IPS-15b (cell line): ENCODE results near the gene CD160.
"Not testable (repeated sequence)": the region's sequence is repeated elsewhere in the genome, so short reads cannot be mapped to it uniquely, and the experiment has no call there.

Experiments used
- H3K27me3 ChIP-seq: one replicate; pipeline ENCODE4 v1.6.1; 2013; ENCODE audit warnings: low read length; ENCODE audit not compliant: control insufficient read depth, insufficient read depth
- H3K36me3 ChIP-seq: one replicate; pipeline ENCODE4 v1.6.1; 2013; ENCODE audit warnings: low read length; ENCODE audit not compliant: control insufficient read depth, insufficient read depth
- H3K4me1 ChIP-seq: one replicate; pipeline ENCODE4 v1.6.1; 2013; ENCODE audit warnings: mild to moderate bottlenecking, low read length; ENCODE audit not compliant: control insufficient read depth, insufficient read depth
- H3K4me3 ChIP-seq: one replicate; pipeline ENCODE4 v1.5.1; 2013; ENCODE audit warnings: low read depth, low read length
- H3K9ac ChIP-seq: one replicate; pipeline ENCODE4 v1.6.1; 2013; ENCODE audit warnings: low read depth, mild to moderate bottlenecking, low read length
- H3K9me3 ChIP-seq: one replicate; pipeline ENCODE4 v1.6.1; 2013; ENCODE audit warnings: mild to moderate bottlenecking, low read length; ENCODE audit not compliant: control insufficient read depth, insufficient read depth

CD160 gene

GRCh38 chr1:145736191-145736590 lies 16.9 kb downstream of the CD160 start:
- no peaks in the 10 kb centered on the region for H3K36me3 ChIP-seq
- no peaks in the 10 kb centered on the region for H3K9me3 ChIP-seq
- H3K27me3 ChIP-seq: no peaks in the 10 kb centered on the region
- H3K9ac ChIP-seq: no peak overlapping the region
- H3K4me1 ChIP-seq: no peaks in the 10 kb centered on the region
- H3K4me3 ChIP-seq: no peak overlapping the region

GRCh38 chr1:145740269-145740668 lies 21.0 kb downstream of the CD160 start:
- Histone ChIP-seq H3K27me3 (no peaks in the 10 kb centered on the region), H3K36me3 (no peaks in the 10 kb centered on the region)

GRCh38 chr1:145747398-145748247 lies 28.3 kb downstream of the CD160 start:
- Histone ChIP-seq H3K4me1 (no peaks in the 10 kb centered on the region), H3K27me3 (no peaks in the 10 kb centered on the region), H3K36me3 (no peaks in the 10 kb centered on the region), H3K4me3 (no peak overlapping the region), H3K9ac (no peak overlapping the region), H3K9me3 (no peaks in the 10 kb centered on the region)

More at GRCh38 chr1:145740269-145740668, 21.0 kb downstream of the CD160 start:
- H3K9me3 ChIP-seq: no peaks in the 10 kb centered on the region
- H3K9ac ChIP-seq: no peak overlapping the region
- no peaks in the 10 kb centered on the region for H3K4me1 ChIP-seq
- no peak overlapping the region for H3K4me3 ChIP-seq

- H3K4me1 ChIP-seq: no peaks in the 10 kb centered on the region
- no peaks in the 10 kb centered on the region for H3K36me3 ChIP-seq
- no peak overlapping the region for H3K9ac ChIP-seq
- no peaks in the 10 kb centered on the region for H3K9me3 ChIP-seq
- H3K4me3 ChIP-seq: no peak overlapping the region
- no peaks in the 10 kb centered on the region for H3K27me3 ChIP-seq
Observed at GRCh38 chr1:145750426-145750825, 31.1 kb downstream of the CD160 start.

- Histone ChIP-seq H3K36me3 (no peaks in the 10 kb centered on the region), H3K9me3 (no peaks in the 10 kb centered on the region), H3K27me3 (no peaks in the 10 kb centered on the region), H3K4me3 (no peak overlapping the region), H3K9ac (no peak overlapping the region), H3K4me1 (no peaks in the 10 kb centered on the region)
Observed at GRCh38 chr1:145751491-145752037, 32.3 kb downstream of the CD160 start.

GRCh38 chr1:145757420-145757819 lies 38.1 kb downstream of the CD160 start:
- H3K9ac ChIP-seq: no peak overlapping the region
- H3K36me3 ChIP-seq: peaks cover 8% of the 10 kb centered on the region
- no peaks in the 10 kb centered on the region for H3K4me1 ChIP-seq
- H3K4me3 ChIP-seq: no peak overlapping the region
- no peaks in the 10 kb centered on the region for H3K9me3 ChIP-seq
- no peaks in the 10 kb centered on the region for H3K27me3 ChIP-seq

GRCh38 chr1:145758116-145758515 lies 38.8 kb downstream of the CD160 start:
- no peak overlapping the region for H3K4me3 ChIP-seq
- no peaks in the 10 kb centered on the region for H3K27me3 ChIP-seq
- H3K36me3 ChIP-seq: peaks cover 8% of the 10 kb centered on the region
- no peaks in the 10 kb centered on the region for H3K9me3 ChIP-seq
- no peaks in the 10 kb centered on the region for H3K4me1 ChIP-seq
- H3K9ac ChIP-seq: no peak overlapping the region

- peaks cover 8% of the 10 kb centered on the region for H3K36me3 ChIP-seq
- no peak overlapping the region for H3K9ac ChIP-seq
- H3K27me3 ChIP-seq: no peaks in the 10 kb centered on the region
- no peak overlapping the region for H3K4me3 ChIP-seq
- no peaks in the 10 kb centered on the region for H3K4me1 ChIP-seq
- no peaks in the 10 kb centered on the region for H3K9me3 ChIP-seq
Observed at GRCh38 chr1:145758575-145758974, 39.3 kb downstream of the CD160 start.

GRCh38 chr1:145759721-145760120 lies 40.4 kb downstream of the CD160 start:
- peaks cover 8% of the 10 kb centered on the region for H3K36me3 ChIP-seq
- H3K9ac ChIP-seq: no peak overlapping the region
- H3K9me3 ChIP-seq: no peaks in the 10 kb centered on the region
- no peak overlapping the region for H3K4me3 ChIP-seq
- H3K4me1 ChIP-seq: no peaks in the 10 kb centered on the region
- H3K27me3 ChIP-seq: no peaks in the 10 kb centered on the region

GRCh38 chr1:145760395-145760949 lies 41.2 kb downstream of the CD160 start:
- not testable (repeated sequence) for H3K36me3 ChIP-seq, H3K9me3 ChIP-seq, H3K4me3 ChIP-seq, H3K4me1 ChIP-seq, H3K9ac ChIP-seq, H3K27me3 ChIP-seq

GRCh38 chr1:145761498-145761897 lies 42.2 kb downstream of the CD160 start:
- not testable (repeated sequence) for H3K4me3 ChIP-seq, H3K9ac ChIP-seq, H3K36me3 ChIP-seq

GRCh38 chr1:145762001-145762400 lies 42.7 kb downstream of the CD160 start:
- H3K36me3 ChIP-seq, H3K4me1 ChIP-seq, H3K9me3 ChIP-seq, H3K27me3 ChIP-seq, H3K9ac ChIP-seq, H3K4me3 ChIP-seq: not testable (repeated sequence)

More at GRCh38 chr1:145761498-145761897, 42.2 kb downstream of the CD160 start:
- not testable (repeated sequence) for H3K9me3 ChIP-seq, H3K4me1 ChIP-seq, H3K27me3 ChIP-seq
